Uterus (tissue), 4 donors: Measurements from ENCODE around the gene EVA1C. TPM values are rescaled to one million over a fixed set of nuclear protein-coding genes. Genes with fewer than 3 reads are reported as not detected.

ENCODE experiments used
- DNase-seq, 2 donors: peaks; one replicate each; pipeline ENCODE4 v3.0.0-alpha.2; 2019 to 2020
- H3K27ac ChIP-seq, 2 donors: fragments of 200-600 bp; sonication (generic); 1 replicate in 1 of 2; 2 replicates in 1 of 2; pipeline ENCODE4 v1.5.1; 2016 to 2018
- H3K27me3 ChIP-seq, 2 donors: fragments of 200-600 bp; sonication (generic); one replicate each; pipeline ENCODE4 v1.5.1; 2018 to 2019; ENCODE audit warnings: control low read depth in 1 of 2
- H3K36me3 ChIP-seq, 2 donors: fragments of 200-600 bp; sonication (generic); one replicate each; pipeline ENCODE4 v1.5.1; 2019; ENCODE audit warnings: control low read depth in 1 of 2
- H3K4me1 ChIP-seq, 2 donors: fragments of 200-600 bp; sonication (generic); one replicate each; pipeline ENCODE4 v1.5.1; 2018 to 2019; ENCODE audit warnings: control low read depth in 1 of 2
- H3K4me3 ChIP-seq, 2 donors: fragments of 200-600 bp; sonication (generic); 1 replicate in 1 of 2; 2 replicates in 1 of 2; pipeline ENCODE4 v1.5.1; 2018 to 2019; ENCODE audit warnings: mild to moderate bottlenecking in 1 of 2
- H3K9me3 ChIP-seq, 2 donors: fragments of 200-600 bp; sonication (generic); one replicate each; pipeline ENCODE4 v1.5.1; 2019; ENCODE audit warnings: control low read depth in 1 of 2
- POLR2A ChIP-seq, 2 donors: fragments of 450-650 bp; IDR thresholded peaks; one replicate each; pipeline ENCODE4 v1.6.1; 2016; ENCODE audit warnings: antibody characterized with exemption in 2 of 2, mild to moderate bottlenecking in 1 of 2, moderate library complexity in 1 of 2
- intact Hi-C: fragments of 100-400 bp; cut with DNase I; formaldehyde crosslinking; loops from one replicate; pipeline ENCODE4 v1.15.1; 2023; ENCODE audit warnings: low total_unique reads
- total RNA-seq, 4 donors: library from RNA; depleted of rRNA in 3 of 4; stranded (reverse); fragments of >200 nt in 3 of 4; gene quantifications; one replicate each; pipeline versions ENCODE4 v1.1.0 to v1.2.4, GENCODE V29; 2014 to 2023
- TF ChIP-seq, protein P1 (sequence below), 4 experiments: fragments of 200-600 bp in 2 of 4; fragments of 450-650 bp in 2 of 4; sonication (generic) in 2 of 4; IDR thresholded peaks; one replicate each; pipeline ENCODE4 v1.5.1; 2016 to 2019; ENCODE audit warnings: antibody characterized with exemption in 4 of 4, mild to moderate bottlenecking in 2 of 4, moderate library complexity in 1 of 4
- donor health status: DM: yes; HTN: yes; CAD: no.

Gene EVA1C
- total RNA-seq, 4 donors from 2014 or later, result 8.3 to 105 (median 48.7) TPM

DNA sequence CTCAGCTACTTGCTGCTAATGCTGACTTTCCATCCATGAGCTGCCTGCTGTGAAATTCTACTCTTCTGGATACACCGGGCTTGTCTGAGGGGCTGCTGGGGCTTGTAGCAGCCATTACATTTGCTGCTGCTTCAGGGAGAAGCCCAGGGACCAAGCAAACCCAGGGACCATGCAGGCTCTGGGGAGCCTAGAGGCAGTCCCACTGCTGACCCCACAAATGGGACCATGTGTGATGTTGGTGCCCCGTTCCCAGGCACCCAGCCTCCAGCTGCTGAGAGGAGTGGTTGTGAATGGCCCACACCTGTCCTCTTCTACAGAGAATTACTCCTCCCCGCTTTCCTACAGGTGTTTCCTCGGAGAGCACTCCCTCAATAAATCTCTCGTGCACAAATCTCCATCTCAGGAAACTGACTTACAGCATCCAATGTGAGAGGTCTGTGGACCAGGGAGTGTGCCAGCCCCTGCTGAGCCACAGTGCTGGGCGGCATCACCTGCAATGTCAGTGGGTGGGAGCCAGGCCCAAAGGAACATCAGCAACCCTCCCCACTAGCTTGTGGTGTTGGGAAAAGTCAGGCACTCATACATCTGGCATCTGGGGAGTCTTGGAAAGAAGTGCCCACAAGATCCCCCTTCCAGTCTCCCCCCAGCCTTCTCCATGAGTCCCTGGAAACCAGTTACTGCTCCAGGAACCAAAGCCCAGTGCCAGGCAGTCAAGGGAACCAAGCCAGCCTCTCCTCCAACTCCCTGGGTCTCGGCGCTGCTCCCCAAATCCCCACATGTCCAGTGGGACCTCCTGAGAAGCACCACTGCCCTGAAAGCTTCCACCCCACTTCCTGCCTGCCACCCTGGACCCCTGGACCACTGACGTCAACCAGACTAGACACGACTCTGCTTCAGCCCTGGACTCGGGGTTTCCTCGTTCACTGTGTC, 107.7 kb downstream of the EVA1C start:
- intact Hi-C loops, result no loop called here
- TF ChIP-seq POLR2A (IDR thresholded peaks at IDR 0.05), result no peak
- TF ChIP-seq, protein P1, sequence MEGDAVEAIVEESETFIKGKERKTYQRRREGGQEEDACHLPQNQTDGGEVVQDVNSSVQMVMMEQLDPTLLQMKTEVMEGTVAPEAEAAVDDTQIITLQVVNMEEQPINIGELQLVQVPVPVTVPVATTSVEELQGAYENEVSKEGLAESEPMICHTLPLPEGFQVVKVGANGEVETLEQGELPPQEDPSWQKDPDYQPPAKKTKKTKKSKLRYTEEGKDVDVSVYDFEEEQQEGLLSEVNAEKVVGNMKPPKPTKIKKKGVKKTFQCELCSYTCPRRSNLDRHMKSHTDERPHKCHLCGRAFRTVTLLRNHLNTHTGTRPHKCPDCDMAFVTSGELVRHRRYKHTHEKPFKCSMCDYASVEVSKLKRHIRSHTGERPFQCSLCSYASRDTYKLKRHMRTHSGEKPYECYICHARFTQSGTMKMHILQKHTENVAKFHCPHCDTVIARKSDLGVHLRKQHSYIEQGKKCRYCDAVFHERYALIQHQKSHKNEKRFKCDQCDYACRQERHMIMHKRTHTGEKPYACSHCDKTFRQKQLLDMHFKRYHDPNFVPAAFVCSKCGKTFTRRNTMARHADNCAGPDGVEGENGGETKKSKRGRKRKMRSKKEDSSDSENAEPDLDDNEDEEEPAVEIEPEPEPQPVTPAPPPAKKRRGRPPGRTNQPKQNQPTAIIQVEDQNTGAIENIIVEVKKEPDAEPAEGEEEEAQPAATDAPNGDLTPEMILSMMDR (IDR thresholded peaks at IDR 0.05), result no peak
- H3K36me3 ChIP-seq, result no peaks in the 10 kb centered on the region
- peak overlapping the region; percentile 72 to 90 for H3K27ac ChIP-seq
- H3K4me1 ChIP-seq, result peaks cover 0 to 5% of the 10 kb centered on the region in 2 donors
- H3K27me3 ChIP-seq, result no peaks in the 10 kb centered on the region
- H3K4me3 ChIP-seq, result no peak overlapping the region
- H3K9me3 ChIP-seq, result no peaks in the 10 kb centered on the region
- no peak for DNase-seq

DNA sequence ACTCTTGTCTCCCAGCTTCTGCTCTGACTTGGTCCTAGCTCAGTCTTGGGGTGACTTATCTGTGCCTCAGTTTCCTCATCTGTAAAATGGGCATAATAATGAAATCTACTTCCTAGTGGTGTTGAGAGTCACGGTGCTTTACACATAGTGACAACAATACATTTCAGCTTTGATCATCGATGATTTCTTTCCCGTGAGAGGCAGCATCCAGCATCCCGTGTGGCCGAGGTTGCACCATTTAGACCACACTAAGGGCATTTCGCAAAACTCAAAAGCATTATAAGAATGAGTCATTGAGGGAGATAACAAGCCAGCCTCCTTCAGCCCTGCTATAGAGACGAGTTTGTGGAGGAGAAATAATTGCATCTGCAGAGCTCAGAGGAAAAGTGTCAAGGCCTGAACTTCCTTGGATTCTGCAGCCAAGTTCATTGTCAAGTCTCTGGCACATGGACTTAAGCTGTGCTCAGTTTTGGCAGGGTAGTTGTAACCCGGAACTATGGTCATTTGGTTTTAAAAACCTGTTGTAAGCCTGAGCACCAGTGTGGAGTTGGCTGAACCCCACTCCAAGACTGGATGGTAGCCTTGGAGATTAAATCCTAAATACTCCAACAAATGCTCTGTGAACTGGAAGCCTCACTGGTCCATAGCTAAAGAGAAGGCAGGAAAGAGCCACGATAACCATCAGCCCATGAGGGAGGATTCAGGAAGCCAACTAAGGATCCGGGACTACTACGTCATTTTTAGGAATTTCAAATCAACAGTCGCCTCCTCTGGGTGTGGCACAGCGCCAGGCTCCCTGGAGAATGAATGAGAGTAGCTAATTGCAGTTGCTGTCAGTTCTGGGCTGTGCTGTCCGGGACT, 108.6 kb downstream of the EVA1C start:
- peak overlapping the region; percentile 72 to 90 for H3K27ac ChIP-seq
- H3K4me1 ChIP-seq, result peaks cover 0 to 11% of the 10 kb centered on the region in 2 donors
- intact Hi-C loops, result no loop called here
- DNase-seq, result peak; percentile 91 to 94
- H3K36me3 ChIP-seq, result no peaks in the 10 kb centered on the region
- H3K9me3 ChIP-seq, result no peaks in the 10 kb centered on the region
- TF ChIP-seq, protein P1 (IDR thresholded peaks at IDR 0.05), result no peak
- peak in 1 of 2 donors; percentile 7 for TF ChIP-seq POLR2A (IDR thresholded peaks at IDR 0.05)
- no peaks in the 10 kb centered on the region for H3K27me3 ChIP-seq
- no peak overlapping the region for H3K4me3 ChIP-seq

DNA sequence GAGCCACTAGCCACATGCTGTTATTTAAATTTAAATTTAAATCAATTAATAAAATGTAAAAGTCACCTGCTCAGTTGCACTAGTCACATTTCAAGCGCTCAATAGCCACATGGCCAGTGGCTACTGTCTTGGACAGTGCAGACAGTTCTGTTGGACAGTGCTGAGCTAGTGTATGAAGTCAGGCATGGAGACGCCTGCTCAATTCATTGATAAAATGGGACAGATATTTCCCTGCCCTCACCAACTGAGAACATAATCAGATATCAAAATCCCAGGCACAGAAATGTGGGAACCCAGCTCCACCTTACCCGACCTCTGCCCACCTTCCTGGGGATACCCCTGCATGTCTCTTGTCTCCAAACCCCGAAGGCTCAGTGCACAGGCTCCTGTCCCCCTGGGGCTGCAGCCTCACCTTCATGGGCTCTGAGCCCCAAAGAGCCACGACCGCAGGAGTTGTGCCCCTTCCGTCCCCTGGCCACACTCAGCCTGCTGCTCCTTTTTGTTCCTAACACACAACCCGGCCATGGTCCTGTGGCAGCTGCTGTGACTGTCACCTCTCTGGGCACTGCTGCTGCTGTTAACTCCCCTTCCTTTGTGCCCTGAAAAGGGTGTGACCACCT, 109.3 kb downstream of the EVA1C start:
- Histone ChIP-seq H3K4me3 (no peak overlapping the region), H3K9me3 (no peaks in the 10 kb centered on the region), H3K4me1 (peaks cover 0 to 11% of the 10 kb centered on the region in 2 donors), H3K27ac (peak overlapping the region; percentile 72 to 90), H3K36me3 (no peaks in the 10 kb centered on the region), H3K27me3 (no peaks in the 10 kb centered on the region)
- TF ChIP-seq, protein P1 (IDR thresholded peaks at IDR 0.05), result no peak
- TF ChIP-seq POLR2A (IDR thresholded peaks at IDR 0.05), result no peak
- no peak for DNase-seq
- intact Hi-C loops, result no loop called here

DNA sequence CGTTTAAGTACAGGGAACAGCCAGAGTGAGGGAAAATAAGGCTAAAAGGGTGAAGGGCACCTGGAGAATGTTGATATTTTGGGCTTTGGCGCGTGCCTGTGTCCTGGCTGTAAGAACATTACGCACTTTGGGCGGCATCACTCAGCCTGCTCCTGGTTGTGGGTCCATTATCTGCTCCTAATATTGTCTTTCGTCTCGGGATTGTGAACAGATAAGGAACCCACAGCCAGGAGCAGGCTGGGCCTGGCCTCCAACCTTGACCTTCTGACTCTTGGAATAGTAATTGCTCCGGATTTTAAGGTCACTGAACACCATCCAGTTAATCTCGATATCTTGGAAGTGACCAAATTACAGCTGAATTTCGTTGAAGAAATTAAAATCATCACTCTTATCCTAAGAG, 111.0 kb downstream of the EVA1C start:
- no peak for DNase-seq
- Histone ChIP-seq H3K9me3 (no peaks in the 10 kb centered on the region), H3K4me3 (no peak overlapping the region), H3K4me1 (peaks cover 0 to 11% of the 10 kb centered on the region in 2 donors), H3K27me3 (no peaks in the 10 kb centered on the region), H3K27ac (peak overlapping the region; percentile 84 to 90), H3K36me3 (no peaks in the 10 kb centered on the region)
- no peak for TF ChIP-seq POLR2A (IDR thresholded peaks at IDR 0.05)
- TF ChIP-seq, protein P1 (IDR thresholded peaks at IDR 0.05), result no peak
- intact Hi-C loops, result no loop called here
